HG03103 (cell line): Measurements from ENCODE around the gene RALGPS1.

ENCODE experiments used
- ATAC-seq: cut with Tn5 transposase; IDR thresholded peaks from one replicate; pipeline ENCODE4 v1.9.1; 2021; ENCODE audit warnings: low read depth; ENCODE audit not compliant: unreplicated experiment

RALGPS1 gene

GRCh38 chr9:127074561-127075548, 160.3 kb downstream of the RALGPS1 start:
- ATAC-seq: no peak

- ATAC-seq: no peak
Observed at GRCh38 chr9:127075624-127076372, 161.2 kb downstream of the RALGPS1 start.

DNA sequence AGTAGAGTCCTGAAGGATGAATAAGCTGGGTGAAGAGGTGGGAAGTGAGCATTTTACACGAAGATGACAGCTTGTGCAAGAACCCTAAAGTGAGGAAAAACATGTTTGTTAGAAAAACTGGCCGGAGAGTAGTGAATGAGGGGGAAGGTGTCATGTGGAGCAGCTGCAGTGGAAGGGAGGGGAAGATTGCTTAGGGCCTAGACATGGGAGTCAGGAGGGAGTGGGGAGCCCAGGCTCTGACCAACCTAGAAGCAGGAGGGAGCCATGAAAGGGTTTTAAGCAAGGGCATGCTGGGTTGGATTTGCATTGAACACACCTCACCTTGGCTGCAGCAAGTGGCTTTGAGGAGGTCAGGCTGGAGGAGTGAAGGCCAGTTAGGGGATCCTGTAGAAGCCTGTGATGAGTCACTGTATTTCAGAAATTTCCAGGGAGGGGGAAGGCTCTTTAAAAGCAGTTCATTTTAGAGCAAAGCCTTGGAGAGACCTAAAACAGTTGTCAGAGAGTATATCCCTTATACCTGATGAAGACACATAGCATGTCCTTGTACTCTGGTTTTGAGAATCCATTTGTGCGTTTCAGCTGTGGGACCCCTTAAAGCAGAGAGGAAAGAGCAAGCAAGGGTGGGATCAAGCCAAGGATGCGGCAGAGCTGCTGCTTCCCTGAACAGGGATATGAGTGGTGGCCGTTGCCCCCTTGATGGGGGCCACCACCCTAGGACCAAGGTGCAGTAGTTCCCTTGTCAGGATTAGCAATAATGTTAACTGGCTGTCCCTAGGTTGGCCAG, 162.5 kb downstream of the RALGPS1 start:
- ATAC-seq: no peak

- ATAC-seq: no peak
Observed at GRCh38 chr9:127077644-127077946, 163.0 kb downstream of the RALGPS1 start.

DNA sequence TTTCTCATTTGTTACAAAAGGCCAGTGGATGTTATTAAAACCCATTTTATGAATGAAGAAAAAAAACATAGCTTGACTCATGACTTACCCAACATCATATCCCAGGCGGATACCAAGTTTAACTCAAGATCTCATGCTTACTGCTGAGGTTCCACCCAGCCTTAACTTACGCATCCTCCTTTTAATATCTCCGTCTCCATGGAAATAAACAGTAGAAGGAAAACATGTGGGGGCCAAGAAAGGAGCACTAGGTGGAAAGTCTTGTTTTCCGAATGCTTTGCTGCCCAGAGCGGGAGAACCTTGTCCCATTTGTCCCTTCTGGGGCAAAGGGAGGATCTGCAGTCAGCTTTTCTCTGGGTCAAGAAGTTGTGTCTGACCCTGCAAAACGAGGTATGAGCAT, 163.8 kb downstream of the RALGPS1 start:
- no peak for ATAC-seq

DNA sequence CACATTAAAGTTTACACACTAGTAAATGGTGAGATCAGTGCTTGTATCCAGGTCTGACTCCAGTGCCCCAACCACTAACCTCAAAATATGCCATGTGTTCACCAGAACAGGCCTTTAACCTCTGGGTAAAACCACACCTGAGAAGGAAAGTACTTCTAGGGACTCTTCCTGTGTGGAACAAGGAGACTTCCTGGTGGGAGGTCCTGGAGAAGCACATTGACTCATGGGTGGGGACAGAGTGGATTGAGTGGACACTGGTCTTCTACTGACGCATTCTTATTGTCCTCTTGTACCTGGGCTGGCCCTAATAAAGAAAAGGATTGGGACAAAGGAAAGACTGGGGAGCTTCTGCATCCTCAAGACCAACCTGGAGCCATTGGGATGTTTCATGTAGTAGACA, 164.4 kb downstream of the RALGPS1 start:
- no peak for ATAC-seq

GRCh38 chr9:127079446-127080140, 165.0 kb downstream of the RALGPS1 start:
- no peak for ATAC-seq

DNA sequence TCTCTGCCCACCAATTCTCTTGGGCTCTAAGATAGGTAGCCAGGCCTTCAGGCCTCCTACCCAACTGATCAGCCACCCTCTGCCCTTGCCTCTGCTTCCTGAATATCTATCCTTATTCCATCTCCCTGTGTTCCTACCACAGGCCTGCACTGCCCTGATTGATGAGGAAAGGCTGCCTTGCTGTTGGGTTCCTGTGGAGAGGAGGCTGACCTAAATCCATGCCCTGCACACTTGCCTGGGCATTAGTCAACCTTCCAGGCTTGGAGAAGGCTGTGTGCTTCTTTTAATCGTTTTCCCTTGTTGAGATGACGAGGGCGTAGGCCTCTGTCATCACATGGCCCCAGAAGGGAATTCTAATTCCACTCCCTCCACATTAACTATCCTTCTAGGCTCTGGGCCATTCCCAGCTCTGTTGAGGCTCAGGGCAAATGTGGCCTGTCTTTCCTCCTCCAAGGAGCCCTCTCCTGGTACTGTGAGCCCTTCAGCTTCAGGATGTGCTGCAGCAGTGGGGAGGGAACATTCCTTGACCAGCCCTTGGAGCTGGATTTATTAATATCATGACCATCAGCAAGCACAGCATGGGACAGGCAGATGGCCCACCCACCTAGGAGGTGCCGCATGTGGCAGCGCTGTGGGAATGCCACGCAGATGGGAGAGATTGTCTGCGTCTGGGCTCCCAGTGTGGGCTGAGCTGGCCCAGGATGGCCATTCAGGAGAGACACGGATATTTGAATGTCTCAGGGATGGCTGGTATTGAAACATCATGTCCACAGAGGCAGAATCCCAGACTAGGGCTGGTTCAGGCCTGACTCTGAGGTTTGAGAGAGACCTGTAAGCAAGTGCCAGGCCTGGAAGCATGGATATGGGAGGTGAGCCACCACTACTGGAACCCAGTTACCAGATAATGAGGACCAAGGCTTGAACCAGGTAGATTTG, 166.9 kb downstream of the RALGPS1 start:
- no peak for ATAC-seq

DNA sequence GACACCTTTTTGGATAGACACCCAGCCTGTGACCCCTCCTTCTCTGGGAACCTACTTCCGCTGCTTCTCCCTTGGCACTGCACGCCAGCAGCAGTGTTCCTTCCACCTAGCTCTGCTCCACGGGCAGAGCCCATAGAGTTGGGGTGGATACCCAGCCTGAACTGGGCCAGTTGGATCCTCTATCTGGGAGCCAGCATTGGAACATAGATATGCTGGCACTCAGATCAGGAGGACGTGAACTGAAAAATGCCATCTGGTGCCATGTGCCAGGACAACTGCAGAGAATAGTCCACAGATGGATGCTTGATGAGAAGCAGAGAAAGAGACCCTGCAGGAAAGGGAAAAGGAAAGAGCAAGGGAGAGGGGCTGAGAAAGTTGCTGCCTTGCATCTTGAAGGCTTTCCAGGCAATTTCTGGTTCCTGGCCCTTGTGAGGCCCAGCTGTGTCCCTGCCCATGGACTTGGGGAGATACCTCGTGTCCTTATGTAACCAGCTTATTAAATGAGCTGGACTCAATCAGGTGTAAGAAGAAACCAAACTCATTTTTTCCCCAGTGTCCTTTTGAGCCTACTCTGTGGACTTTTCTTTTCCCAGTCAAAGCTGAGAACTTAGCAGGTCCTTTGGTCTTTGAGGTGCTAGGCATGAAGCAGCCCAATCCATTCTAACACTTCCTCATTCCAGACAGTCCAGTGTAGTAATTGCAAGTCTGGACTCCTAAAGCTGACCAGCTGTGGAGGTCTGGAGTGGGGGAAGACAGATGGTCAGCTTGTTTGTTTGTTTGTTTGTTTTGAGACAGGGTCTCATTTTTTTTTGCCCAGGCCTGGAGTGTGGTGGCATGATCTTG, 168.8 kb downstream of the RALGPS1 start:
- ATAC-seq: no peak

DNA sequence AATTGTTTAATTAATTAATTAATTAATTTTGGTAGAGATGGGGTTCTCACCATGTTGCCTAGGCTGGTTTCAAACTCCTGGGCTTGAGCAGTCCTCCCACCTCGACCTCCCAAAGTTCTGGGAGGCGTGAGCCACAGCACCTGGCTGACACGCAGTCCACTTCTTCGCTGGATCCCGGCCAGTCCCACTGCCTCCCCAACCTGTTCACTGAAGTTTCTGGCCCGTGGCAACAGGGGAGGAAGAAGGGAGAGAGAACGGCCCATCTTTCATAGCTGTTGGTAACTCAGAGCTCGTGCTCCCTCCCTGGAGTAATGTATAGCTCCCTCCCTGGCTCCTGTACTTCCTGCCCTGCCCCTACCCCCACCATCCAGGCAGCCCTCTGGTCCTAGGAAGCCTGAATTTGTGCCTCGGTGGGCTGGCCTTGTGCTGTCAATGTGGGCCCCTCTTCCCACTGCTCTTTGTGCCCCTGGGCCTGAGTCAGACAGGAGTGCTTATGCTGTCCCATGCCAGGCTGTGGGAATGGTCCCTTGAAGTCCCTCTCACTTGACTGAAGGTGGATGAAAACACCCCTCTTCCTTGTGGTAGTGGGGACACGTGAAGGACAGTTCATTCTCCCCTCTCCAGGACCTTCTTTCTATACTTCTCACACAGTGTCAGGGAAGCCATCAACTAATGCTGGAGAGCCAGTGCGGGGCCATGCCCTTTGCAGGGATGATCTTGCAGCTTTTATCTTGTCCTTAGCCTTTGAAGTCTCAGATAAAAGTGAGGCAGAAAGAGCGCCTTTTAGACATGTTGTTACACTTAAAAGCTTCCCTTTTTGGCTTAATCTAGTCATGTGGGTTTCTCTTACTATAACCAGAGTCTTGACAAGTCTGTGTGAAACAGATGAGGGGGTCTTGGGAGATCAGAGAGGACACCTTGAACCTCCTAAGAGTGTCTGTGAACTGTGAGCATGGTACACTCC, 169.8 kb downstream of the RALGPS1 start:
- ATAC-seq: no peak

DNA sequence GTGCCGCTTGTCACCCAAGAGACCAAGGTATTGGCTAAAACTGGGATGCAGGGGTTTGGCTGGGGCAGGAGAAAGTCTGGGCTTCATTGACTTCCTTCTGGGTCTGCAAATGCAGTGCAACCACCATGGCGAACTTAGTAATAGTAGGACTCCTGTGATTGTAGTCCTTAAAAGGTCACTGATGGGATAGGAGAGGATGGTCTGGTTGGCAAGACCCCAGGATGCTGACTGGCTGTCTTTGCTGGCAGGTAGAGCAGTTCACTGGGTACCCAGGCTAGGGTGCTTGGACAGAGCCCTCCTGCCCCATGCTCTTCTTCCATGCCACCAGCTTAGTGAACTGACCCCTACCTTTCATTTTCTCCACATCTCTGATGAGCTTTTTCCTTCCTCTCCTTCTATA, 170.6 kb downstream of the RALGPS1 start:
- no peak for ATAC-seq

GRCh38 chr9:127086771-127087170, 172.2 kb downstream of the RALGPS1 start:
- no peak for ATAC-seq

DNA sequence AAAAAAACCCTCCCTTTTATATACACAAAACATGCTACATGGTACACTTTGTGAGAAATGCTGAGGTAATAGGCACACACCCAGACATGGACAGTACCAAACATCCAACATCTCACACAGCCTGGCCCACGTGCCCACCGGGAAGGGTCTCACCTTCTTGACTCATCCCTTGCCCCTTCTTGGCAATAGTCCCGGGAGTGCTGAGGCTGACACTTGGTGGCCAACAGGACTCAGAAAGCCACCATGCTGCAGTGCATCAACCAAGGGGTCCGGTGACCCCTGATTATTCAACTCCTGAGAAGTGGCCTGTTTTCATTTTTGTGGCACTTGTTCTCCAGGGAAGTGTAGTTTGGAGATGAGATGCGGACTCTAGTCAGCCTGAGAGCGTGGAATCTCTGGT, 172.8 kb downstream of the RALGPS1 start:
- no peak for ATAC-seq

- ATAC-seq: no peak
Observed at GRCh38 chr9:127087836-127088235, 173.3 kb downstream of the RALGPS1 start.

DNA sequence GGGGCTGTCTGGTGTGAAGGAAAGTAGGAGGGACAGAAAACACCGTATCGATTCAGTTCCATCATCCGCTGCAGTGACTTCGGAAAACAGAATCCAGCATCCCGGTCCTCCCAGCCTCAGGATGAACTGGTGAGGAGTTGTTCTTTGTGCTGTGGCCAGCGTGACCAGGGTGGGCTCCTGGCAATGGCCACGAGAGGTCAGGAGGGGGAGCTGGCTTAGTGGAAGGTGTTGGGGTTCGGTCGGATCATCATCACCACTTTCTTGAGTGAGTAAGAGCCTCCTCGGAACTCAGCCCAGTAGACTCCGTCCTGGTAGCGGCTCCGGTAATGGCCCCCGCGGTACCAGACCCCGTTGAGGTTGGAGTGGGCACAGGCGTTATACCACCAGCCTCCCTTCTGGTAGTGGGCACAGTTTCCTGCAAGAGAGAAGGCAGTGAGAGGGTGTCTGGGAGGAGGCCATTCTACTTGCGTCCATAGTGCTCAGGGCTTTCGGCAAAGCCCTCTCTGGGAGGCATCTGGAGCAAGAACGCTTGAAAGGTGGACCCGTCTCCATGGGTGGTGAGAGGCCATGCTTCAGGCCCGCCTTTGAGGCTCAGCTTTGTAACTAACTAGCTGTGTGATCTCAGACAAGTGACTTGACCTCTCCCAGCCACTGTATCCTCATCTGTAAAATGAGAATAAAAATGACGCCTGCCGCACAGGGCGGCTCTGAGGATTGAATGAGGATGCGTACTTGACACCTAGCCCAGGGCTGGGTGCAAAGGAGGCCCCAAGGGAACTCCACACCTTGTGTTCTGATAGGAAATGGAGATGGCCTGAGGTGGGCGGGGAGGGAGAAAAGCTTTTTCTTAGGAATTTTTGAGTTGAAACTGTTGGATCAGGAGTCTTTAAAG, 174.4 kb downstream of the RALGPS1 start:
- no peak for ATAC-seq

- no peak for ATAC-seq
Observed at GRCh38 chr9:127089631-127090081, 175.1 kb downstream of the RALGPS1 start.
